Fibroblast of the aortic adventitia (primary cell): ENCODE data around the gene UBQLN2. TPM values are rescaled to one million over a fixed set of nuclear protein-coding genes. Genes with fewer than 3 reads are reported as not detected.
A peak's percentile ranks its signal among the peaks of the same experiment; 100 is the strongest.

ENCODE experiments used
- DNase-seq: peaks from one replicate; pipeline ENCODE4 v3.0.0-alpha.2; 2010; ENCODE audit warnings: low read depth
- H3K4me3 ChIP-seq: 2 replicates; pipeline ENCODE4 v1.5.1; 2011; ENCODE audit warnings: low read depth, mild to moderate bottlenecking, control low read depth, low read length, moderate library complexity
- CTCF ChIP-seq: IDR thresholded peaks from 2 replicates; pipeline ENCODE4 v1.5.1; 2011; ENCODE audit warnings: mild to moderate bottlenecking, low read length, control low read depth, inconsistent platforms; ENCODE audit not compliant: insufficient read depth
- total RNA-seq: library from RNA; depleted of rRNA; stranded (reverse); fragments of >200 nt; gene quantifications from 2 replicates; pipeline ENCODE4 v1.2.3, GENCODE V29; 2012; ENCODE audit warnings: low replicate concordance

The UBQLN2 gene
- total RNA-seq, 1 donor, result 17.8 TPM

GRCh38 chrX:56564164-56564885, 898 bp downstream of the UBQLN2 start:
- peak overlapping the region; percentile 74 for H3K4me3 ChIP-seq
- TF ChIP-seq CTCF, result no peak
- peak; percentile 37 for DNase-seq

DNA sequence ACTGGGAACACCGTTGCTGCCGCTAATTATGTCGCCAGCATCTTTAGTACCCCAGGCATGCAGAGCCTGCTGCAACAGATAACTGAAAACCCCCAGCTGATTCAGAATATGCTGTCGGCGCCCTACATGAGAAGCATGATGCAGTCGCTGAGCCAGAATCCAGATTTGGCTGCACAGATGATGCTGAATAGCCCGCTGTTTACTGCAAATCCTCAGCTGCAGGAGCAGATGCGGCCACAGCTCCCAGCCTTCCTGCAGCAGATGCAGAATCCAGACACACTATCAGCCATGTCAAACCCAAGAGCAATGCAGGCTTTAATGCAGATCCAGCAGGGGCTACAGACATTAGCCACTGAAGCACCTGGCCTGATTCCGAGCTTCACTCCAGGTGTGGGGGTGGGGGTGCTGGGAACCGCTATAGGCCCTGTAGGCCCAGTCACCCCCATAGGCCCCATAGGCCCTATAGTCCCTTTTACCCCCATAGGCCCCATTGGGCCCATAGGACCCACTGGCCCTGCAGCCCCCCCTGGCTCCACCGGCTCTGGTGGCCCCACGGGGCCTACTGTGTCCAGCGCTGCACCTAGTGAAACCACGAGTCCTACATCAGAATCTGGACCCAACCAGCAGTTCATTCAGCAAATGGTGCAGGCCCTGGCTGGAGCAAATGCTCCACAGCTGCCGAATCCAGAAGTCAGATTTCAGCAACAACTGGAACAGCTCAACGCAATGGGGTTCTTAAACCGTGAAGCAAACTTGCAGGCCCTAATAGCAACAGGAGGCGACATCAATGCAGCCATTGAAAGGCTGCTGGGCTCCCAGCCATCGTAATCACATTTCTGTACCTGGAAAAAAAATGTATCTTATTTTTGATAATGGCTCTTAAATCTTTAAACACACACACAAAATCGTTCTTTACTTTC, 1.8 kb downstream of the UBQLN2 start:
- no peak for DNase-seq
- TF ChIP-seq CTCF, result no peak
- H3K4me3 ChIP-seq, result peak overlapping the region; percentile 74

DNA sequence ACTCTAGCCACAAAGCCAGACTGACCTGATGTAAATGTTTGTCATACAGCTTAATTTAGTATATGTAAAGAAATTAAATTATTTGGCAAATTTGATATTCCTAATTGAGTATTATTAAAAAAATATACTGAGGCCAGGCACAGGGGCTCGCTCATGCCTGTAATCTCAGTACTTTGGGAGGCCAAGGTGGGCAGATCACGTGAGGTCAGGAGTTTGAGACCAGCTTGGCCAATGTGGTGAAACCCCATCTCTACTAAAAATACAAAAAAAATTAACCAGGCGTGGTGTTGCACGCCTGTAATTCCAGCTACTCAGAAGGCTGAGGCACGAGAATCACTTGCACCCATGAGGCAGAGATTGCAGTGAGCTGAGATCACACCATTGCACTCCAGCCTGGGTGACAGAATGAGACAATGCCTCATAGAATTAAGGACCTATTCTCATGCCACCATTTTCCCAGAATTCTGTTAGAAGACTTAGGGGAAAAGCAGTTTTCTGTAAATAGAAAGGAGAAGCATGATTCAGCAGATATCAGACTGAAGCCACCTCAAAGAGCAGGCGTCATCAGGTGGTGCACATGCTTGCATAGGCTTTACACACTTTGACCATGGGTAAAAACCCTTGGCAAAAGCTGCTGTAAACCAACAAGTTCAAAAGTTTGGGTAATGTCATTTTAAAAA, 6.1 kb downstream of the UBQLN2 start:
- DNase-seq, result no peak
- no peak overlapping the region for H3K4me3 ChIP-seq
- TF ChIP-seq CTCF, result no peak

DNA sequence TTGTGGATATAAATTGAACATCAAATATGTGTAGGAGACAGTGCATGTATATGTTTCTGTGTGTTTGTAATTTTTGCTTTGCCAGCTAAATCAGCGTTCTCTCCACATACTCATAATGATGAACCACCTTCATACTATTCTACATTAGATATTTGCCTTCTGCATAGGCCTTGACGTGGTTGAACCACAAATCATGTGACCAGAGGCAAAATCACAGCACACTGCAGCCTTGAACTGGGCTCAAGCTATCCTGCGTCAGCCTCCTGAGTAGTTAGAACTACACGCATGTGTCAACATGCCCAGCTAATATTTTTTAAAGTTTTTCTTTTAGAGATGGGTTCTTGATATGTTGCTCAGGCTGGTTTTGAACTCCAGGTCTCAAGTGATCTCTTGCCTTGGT, 9.5 kb downstream of the UBQLN2 start:
- no peak overlapping the region for H3K4me3 ChIP-seq
- TF ChIP-seq CTCF, result no peak
- no peak for DNase-seq

GRCh38 chrX:56574861-56575260, 11.4 kb downstream of the UBQLN2 start:
- DNase-seq, result no peak

More at GRCh38 chrX:56574861-56575260, 11.4 kb downstream of the UBQLN2 start:
- H3K4me3 ChIP-seq, result no peak overlapping the region
- TF ChIP-seq CTCF, result no peak
